T-cell (primary cell): Measurements from ENCODE around the gene LYPD5. TPM values are rescaled to one million over a fixed set of nuclear protein-coding genes. Genes with fewer than 3 reads are reported as not detected.

Experiments
- ATAC-seq, 4 experiments: fragments of 200-7000 bp in 3 of 4; fragments of 150-1000 bp in 1 of 4; cut with Tn5 transposase; replicated peaks in 1 of 4; 1 replicate in 3 of 4; 2 replicates in 1 of 4; pipeline ENCODE4 v1.10.0; 2021; ENCODE audit warnings: moderate library complexity in 3 of 4, mild to moderate bottlenecking in 2 of 4, moderate number of reproducible peaks in 1 of 4
- CTCF ChIA-PET, 2 donors: fragments of 300-600 bp; sonication (Branson Sonifier 250); formaldehyde crosslinking; loops; one replicate each; lab custom pipeline; 2022; ENCODE audit warnings: antibody characterized with exemption in 2 of 2; lab: Charles Lee
- POLR2A ChIA-PET, 2 donors: fragments of 300-600 bp; sonication (Branson Sonifier 250); formaldehyde crosslinking; loops; one replicate each; lab custom pipeline; 2022; ENCODE audit warnings: antibody characterized with exemption in 2 of 2; lab: Charles Lee
- DNase-seq, 35 experiments: peaks; one replicate each; pipeline versions ENCODE4 v3.0.0 to v3.0.0-alpha.2; 2013 to 2023
- H3K27ac ChIP-seq: one replicate; pipeline ENCODE4 v1.5.1; 2013; ENCODE audit warnings: low read length
- H3K27me3 ChIP-seq, 2 experiments: replicated peaks in 1 of 2; 1 replicate in 1 of 2; 2 replicates in 1 of 2; pipeline versions ENCODE4 v1.6.1 to v1.7.0; 2013; ENCODE audit warnings: low read length in 1 of 2, mixed read lengths in 1 of 2; ENCODE audit not compliant: control insufficient read depth in 2 of 2, insufficient read depth in 2 of 2; ENCODE audit errors: extremely low read depth in 1 of 2
- H3K36me3 ChIP-seq, 2 donors: 1 replicate in 1 of 2; 2 replicates in 1 of 2; pipeline versions ENCODE4 v1.6.1 to v1.7.0; 2013; ENCODE audit warnings: low read length in 1 of 2; ENCODE audit not compliant: control insufficient read depth in 2 of 2, insufficient read depth in 1 of 2; ENCODE audit errors: extremely low read depth in 1 of 2
- H3K4me1 ChIP-seq, 2 experiments: 1 replicate in 1 of 2; 2 replicates in 1 of 2; pipeline versions ENCODE4 v1.6.1 to v1.7.0; 2013; ENCODE audit warnings: low read length in 2 of 2, mixed read lengths in 1 of 2; ENCODE audit not compliant: insufficient read depth in 2 of 2, control insufficient read depth in 1 of 2; ENCODE audit errors: extremely low read depth in 1 of 2
- H3K4me3 ChIP-seq, 2 donors: 1 replicate in 1 of 2; 2 replicates in 1 of 2; pipeline versions ENCODE4 v1.5.1 to v1.7.0; 2013; ENCODE audit warnings: mild to moderate bottlenecking in 2 of 2, low read length in 1 of 2, moderate library complexity in 1 of 2; ENCODE audit not compliant: control insufficient read depth in 1 of 2; ENCODE audit errors: extremely low read depth in 1 of 2
- H3K9me3 ChIP-seq: 2 replicates; pipeline ENCODE4 v1.7.0; 2013
- H3K27ac Mint-ChIP-seq, 2 donors: one replicate each; pipeline ENCODE4 v1.8.0; 2020 to 2021; ENCODE audit warnings: mild to moderate bottlenecking in 2 of 2, mixed read lengths in 2 of 2
- H3K27me3 Mint-ChIP-seq, 2 donors: one replicate each; pipeline ENCODE4 v1.8.0; 2021 to 2022; ENCODE audit warnings: mixed read lengths in 2 of 2
- H3K36me3 Mint-ChIP-seq: one replicate; pipeline ENCODE4 v1.8.0; 2021; ENCODE audit warnings: mixed read lengths
- H3K4me1 Mint-ChIP-seq, 3 donors: one replicate each; pipeline ENCODE4 v1.8.0; 2020 to 2022; ENCODE audit warnings: mixed read lengths in 3 of 3, mild to moderate bottlenecking in 1 of 3
- H3K4me3 Mint-ChIP-seq, 3 donors: one replicate each; pipeline ENCODE4 v1.8.0; 2020 to 2022; ENCODE audit warnings: mild to moderate bottlenecking in 3 of 3, mixed read lengths in 3 of 3, moderate library complexity in 3 of 3
- H3K9me3 Mint-ChIP-seq, 3 donors: one replicate each; pipeline ENCODE4 v1.8.0; 2020 to 2022; ENCODE audit warnings: mixed read lengths in 3 of 3
- WGBS: methylation state at CpG from one replicate; pipeline ENCODE4 v1.1.5; 2013; ENCODE audit warnings: missing lambda C conversion rate; ENCODE audit not compliant: insufficient coverage; 5-methylcytosine and 5-hydroxymethylcytosine counted together
- total RNA-seq, 35 experiments: library from RNA in 6 of 35; stranded (reverse) in 6 of 35; fragments of 120-200 nt in 1 of 35; gene quantifications; one replicate each; pipeline versions ENCODE4 v1.2.1 to v1.2.4 and lab custom pipeline; 2013 to 2026

The LYPD5 gene
- total RNA-seq, 5 donors from 2014 or later (not counting 1 experiment from before 2014, with no cell fraction given) = 0.20 to 0.70 (median 0.58) TPM; not detected in 1

DNA sequence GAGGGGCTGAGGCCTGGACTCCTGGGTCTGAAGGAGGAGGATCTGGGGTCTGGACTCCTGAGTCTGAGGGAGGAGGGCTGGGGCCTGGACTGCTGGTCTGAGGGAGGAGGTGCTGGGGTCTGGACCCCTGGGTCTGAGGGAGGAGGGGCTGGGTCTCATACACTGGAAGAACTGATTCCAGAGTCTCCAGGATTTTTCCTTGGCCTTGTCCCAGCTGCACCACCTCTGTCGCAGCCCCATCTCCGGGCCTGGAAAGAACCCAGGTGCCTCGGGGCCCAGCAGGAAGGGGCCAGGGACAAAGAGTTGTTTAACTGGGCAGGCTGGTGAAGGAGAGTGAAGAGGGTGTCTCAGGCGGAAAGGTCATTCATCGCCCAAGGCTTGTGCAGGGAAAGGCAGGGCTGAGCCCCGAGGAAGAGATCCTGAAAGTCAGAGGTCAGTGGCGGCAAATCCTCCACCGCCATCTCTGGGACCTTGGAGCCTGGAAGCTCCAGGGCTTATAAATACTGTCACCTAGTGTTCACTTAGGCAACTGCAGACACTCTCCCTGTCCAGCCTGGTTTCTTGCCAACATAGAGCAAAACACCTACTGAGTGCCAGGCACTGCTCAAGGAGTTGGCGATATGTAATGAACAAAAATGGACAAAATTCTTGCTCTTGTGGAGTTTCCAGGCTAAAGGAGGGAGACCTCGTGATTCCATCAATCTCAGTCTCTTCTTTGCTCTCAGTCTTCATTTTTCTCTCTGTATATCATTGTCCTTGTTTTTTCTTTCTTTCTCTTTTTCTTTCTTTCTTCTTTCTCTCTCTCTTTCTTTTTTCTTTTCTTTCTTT, 17.1 kb downstream of the LYPD5 start:
- ChIA-PET CTCF (interaction anchor here in 1 of 2 donors (0.6 to 1.9 kb wide), 6 partner anchors 13 to 253 kb away, joined by 3 to 16 read pairs (median 4); partner anchors contain the start of gene ZNF575), POLR2A (no interaction called here)
- peaks cover 43 to 46% (median 43%) of the 10 kb centered on the region in 3 donors for H3K4me1 Mint-ChIP-seq
- ATAC-seq (peak; percentile 34 to 61 (median 40)), DNase-seq (peak in 25 of 35 experiments; percentile 15 to 82 (median 35))
- Histone ChIP-seq H3K36me3 (no peaks in the 10 kb centered on the region), H3K27me3 (peaks cover 0 to 3% of the 10 kb centered on the region in 2 experiments), H3K4me3 (no peak overlapping the region), H3K4me1 (peaks cover 13 to 51% of the 10 kb centered on the region in 2 experiments), H3K9me3 (no peaks in the 10 kb centered on the region), H3K27ac (peak overlapping the region; percentile 71)
- 23% methylated on average over 8 of the region's 10 CpGs for WGBS
- peak overlapping the region; percentile 97 to 98 for H3K27ac Mint-ChIP-seq
- peak overlapping the region; percentile 51 to 83 (median 65) for H3K4me3 Mint-ChIP-seq
- H3K9me3 Mint-ChIP-seq = no peaks in the 10 kb centered on the region
- H3K27me3 Mint-ChIP-seq = peaks cover 5% of the 10 kb centered on the region in 2 donors
- H3K36me3 Mint-ChIP-seq = no peaks in the 10 kb centered on the region

GRCh38 chr19:43784241-43784980, 17.8 kb downstream of the LYPD5 start:
- peak overlapping the region; percentile 63 to 83 (median 65) for H3K4me3 Mint-ChIP-seq
- CTCF ChIA-PET = interaction anchor here in 1 of 2 donors (0.6 to 1.9 kb wide), 6 partner anchors 12 to 252 kb away, joined by 3 to 16 read pairs (median 4); partner anchors contain the start of gene ZNF575
- H3K4me1 ChIP-seq = peaks cover 13 to 59% of the 10 kb centered on the region in 2 experiments

DNA sequence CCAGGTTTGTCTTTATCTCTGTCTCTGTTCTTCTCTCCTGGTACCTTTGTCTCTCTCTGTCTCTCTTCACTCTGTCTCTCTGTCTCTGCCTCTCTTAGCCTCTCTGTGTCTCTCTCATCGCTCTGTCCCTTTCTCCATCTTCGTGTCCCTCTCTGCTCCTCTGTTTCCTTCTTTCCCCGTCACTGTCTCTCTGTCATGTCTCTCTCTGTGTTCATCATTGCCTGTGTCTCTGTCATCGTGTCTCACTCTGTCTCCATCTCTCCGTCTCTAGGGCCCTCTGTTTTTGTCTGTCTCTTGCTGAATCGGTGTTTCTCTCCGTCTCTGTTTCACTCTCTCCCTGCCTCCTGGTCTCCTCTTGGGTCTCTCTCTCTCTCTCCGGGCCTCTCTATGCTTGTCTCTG, 18.6 kb downstream of the LYPD5 start:
- WGBS = 80% methylated on average over 8 of the region's 8 CpGs
- Mint-ChIP-seq H3K4me3 (peak overlapping the region; percentile 63 to 83 (median 64)), H3K9me3 (no peaks in the 10 kb centered on the region), H3K4me1 (peaks cover 57 to 60% (median 59%) of the 10 kb centered on the region in 3 donors), H3K27me3 (no peaks in the 10 kb centered on the region), H3K27ac (peak overlapping the region; percentile 97 to 98), H3K36me3 (no peaks in the 10 kb centered on the region)
- CTCF ChIA-PET = no interaction called here
- Histone ChIP-seq H3K36me3 (no peaks in the 10 kb centered on the region), H3K27me3 (no peaks in the 10 kb centered on the region), H3K4me3 (no peak overlapping the region), H3K27ac (peak overlapping the region; percentile 71), H3K4me1 (peaks cover 17 to 66% of the 10 kb centered on the region in 2 experiments), H3K9me3 (no peaks in the 10 kb centered on the region)
- POLR2A ChIA-PET = no interaction called here
- DNase-seq = no peak
- ATAC-seq = no peak

More at GRCh38 chr19:43784241-43784980, 17.8 kb downstream of the LYPD5 start:
- H3K27me3 ChIP-seq = no peaks in the 10 kb centered on the region
- peak overlapping the region; percentile 97 to 98 for H3K27ac Mint-ChIP-seq
- no peaks in the 10 kb centered on the region for H3K36me3 Mint-ChIP-seq
- no peaks in the 10 kb centered on the region for H3K36me3 ChIP-seq
- H3K4me3 ChIP-seq = no peak overlapping the region
- H3K4me1 Mint-ChIP-seq = peaks cover 50 to 54% (median 51%) of the 10 kb centered on the region in 3 donors
- WGBS = 35% methylated on average over 4 of the region's 4 CpGs
- POLR2A ChIA-PET = no interaction called here
- H3K9me3 ChIP-seq = no peaks in the 10 kb centered on the region
- peak overlapping the region; percentile 71 for H3K27ac ChIP-seq
- ATAC-seq = peak; percentile 44 to 66 (median 62)
- peak in 8 of 35 experiments; percentile 23 to 74 (median 49) for DNase-seq
- peaks cover 0 to 1% of the 10 kb centered on the region in 2 donors for H3K27me3 Mint-ChIP-seq
- H3K9me3 Mint-ChIP-seq = no peaks in the 10 kb centered on the region

DNA sequence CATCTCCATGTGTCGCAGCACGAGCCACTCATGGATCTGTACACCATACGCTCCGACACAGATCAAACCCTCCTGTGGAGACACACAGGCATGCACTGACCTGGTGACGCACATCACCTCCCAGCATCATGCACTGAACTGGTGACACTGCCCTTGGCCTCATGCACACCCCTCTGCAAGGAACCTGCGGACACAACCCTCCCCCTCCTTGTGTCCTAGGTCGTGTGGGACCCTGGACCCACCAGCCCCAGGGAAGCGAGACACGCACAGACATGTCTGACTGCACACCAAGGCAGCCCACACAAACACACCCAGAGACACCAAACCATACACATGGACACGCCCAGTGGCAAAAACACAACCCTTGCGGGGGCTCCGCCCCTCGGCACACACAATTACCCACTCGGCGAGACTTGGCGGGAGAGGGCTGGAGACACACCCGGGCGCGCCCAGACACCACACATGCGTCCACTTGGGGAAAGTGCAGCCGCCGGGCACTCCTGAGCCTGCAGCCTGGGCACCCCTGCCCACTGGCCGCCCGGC, 19.5 kb downstream of the LYPD5 start:
- Mint-ChIP-seq H3K9me3 (no peaks in the 10 kb centered on the region), H3K27me3 (no peaks in the 10 kb centered on the region), H3K36me3 (no peaks in the 10 kb centered on the region), H3K4me1 (peaks cover 65 to 69% (median 67%) of the 10 kb centered on the region in 3 donors), H3K27ac (peak overlapping the region; percentile 85 to 95), H3K4me3 (peak overlapping the region; percentile 2 to 83 (median 82))
- POLR2A ChIA-PET = no interaction called here
- no peak for ATAC-seq
- Histone ChIP-seq H3K4me1 (peaks cover 23 to 75% of the 10 kb centered on the region in 2 experiments), H3K36me3 (no peaks in the 10 kb centered on the region), H3K9me3 (no peaks in the 10 kb centered on the region), H3K27me3 (no peaks in the 10 kb centered on the region), H3K4me3 (peak overlapping the region in 1 of 2 donors; percentile 11), H3K27ac (no peak overlapping the region)
- WGBS = 94% methylated on average over 18 of the region's 24 CpGs
- DNase-seq = no peak
- CTCF ChIA-PET = no interaction called here

- ChIA-PET CTCF (no interaction called here), POLR2A (no interaction called here)
- Mint-ChIP-seq H3K36me3 (no peaks in the 10 kb centered on the region), H3K27me3 (no peaks in the 10 kb centered on the region), H3K4me1 (peaks cover 70 to 74% (median 72%) of the 10 kb centered on the region in 3 donors), H3K27ac (peak overlapping the region; percentile 85 to 95), H3K9me3 (no peaks in the 10 kb centered on the region), H3K4me3 (peak overlapping the region; percentile 2 to 83 (median 82))
- no peak for ATAC-seq
- H3K4me3 ChIP-seq = peak overlapping the region in 1 of 2 donors; percentile 11
- H3K27me3 ChIP-seq = no peaks in the 10 kb centered on the region
- no peaks in the 10 kb centered on the region for H3K36me3 ChIP-seq
- WGBS = 75% methylated on average over 4 of the region's 8 CpGs
- DNase-seq = no peak
- no peaks in the 10 kb centered on the region for H3K9me3 ChIP-seq
- peaks cover 26 to 79% of the 10 kb centered on the region in 2 experiments for H3K4me1 ChIP-seq
- H3K27ac ChIP-seq = no peak overlapping the region
These were observed 20.0 kb downstream of the LYPD5 start for GRCh38 chr19:43782311-43782660.
